ENCODE data around the gene PPM1E. TPM values are rescaled to one million over a fixed set of nuclear protein-coding genes. Genes with fewer than 3 reads are reported as not detected.

PPM1E gene
- total RNA-seq, 2 donors from 2014 or later: 0.05 to 0.32 TPM

DNA sequence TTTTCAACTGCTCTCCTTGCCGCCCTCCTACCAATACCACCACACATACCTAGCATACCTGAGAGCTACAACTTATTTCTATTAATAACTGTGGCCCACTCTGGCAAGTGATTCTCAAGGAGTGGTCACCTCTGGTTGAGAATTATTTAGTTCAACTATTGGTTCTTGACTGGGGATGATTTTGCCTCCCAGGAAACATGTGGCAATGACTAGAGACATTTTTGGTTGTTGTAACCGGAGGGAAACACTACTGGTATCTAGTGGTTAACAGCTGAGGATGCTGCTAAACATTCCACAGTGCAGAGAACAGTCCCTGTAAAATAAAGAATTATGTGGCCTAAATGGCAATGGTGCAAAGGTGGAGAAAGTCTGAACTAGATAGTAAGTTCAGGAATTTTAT lies 254.4 kb downstream of the PPM1E start:
- H3K27me3 ChIP-seq: no peaks in the 10 kb centered on the region
- TF ChIP-seq, protein P1, sequence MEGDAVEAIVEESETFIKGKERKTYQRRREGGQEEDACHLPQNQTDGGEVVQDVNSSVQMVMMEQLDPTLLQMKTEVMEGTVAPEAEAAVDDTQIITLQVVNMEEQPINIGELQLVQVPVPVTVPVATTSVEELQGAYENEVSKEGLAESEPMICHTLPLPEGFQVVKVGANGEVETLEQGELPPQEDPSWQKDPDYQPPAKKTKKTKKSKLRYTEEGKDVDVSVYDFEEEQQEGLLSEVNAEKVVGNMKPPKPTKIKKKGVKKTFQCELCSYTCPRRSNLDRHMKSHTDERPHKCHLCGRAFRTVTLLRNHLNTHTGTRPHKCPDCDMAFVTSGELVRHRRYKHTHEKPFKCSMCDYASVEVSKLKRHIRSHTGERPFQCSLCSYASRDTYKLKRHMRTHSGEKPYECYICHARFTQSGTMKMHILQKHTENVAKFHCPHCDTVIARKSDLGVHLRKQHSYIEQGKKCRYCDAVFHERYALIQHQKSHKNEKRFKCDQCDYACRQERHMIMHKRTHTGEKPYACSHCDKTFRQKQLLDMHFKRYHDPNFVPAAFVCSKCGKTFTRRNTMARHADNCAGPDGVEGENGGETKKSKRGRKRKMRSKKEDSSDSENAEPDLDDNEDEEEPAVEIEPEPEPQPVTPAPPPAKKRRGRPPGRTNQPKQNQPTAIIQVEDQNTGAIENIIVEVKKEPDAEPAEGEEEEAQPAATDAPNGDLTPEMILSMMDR (IDR thresholded peaks at IDR 0.05): no peak
- intact Hi-C loops (cut with DNase I): no loop called here
- H3K4me3 ChIP-seq: no peak overlapping the region
- no peaks in the 10 kb centered on the region for H3K4me1 ChIP-seq
- no peak overlapping the region for H3K27ac ChIP-seq
- H3K36me3 ChIP-seq: no peaks in the 10 kb centered on the region
- no peaks in the 10 kb centered on the region for H3K9me3 ChIP-seq
- H3K9ac ChIP-seq (ENCODE audit: low read depth in 2 of 2, low read length in 2 of 2): no peak overlapping the region
- DNase-seq: no peak

- no peaks in the 10 kb centered on the region for H3K27me3 ChIP-seq
- H3K36me3 ChIP-seq: no peaks in the 10 kb centered on the region
- no peak for DNase-seq
- H3K9ac ChIP-seq (ENCODE audit: low read depth in 2 of 2, low read length in 2 of 2): no peak overlapping the region
- intact Hi-C loops (cut with DNase I): no loop called here
- H3K4me3 ChIP-seq: no peak overlapping the region
- TF ChIP-seq, protein P1 (IDR thresholded peaks at IDR 0.05): no peak
- H3K4me1 ChIP-seq: no peaks in the 10 kb centered on the region
- no peak overlapping the region for H3K27ac ChIP-seq
- no peaks in the 10 kb centered on the region for H3K9me3 ChIP-seq
Measured at GRCh38 chr17:59011975-59012374, 256.3 kb downstream of the PPM1E start.

DNA sequence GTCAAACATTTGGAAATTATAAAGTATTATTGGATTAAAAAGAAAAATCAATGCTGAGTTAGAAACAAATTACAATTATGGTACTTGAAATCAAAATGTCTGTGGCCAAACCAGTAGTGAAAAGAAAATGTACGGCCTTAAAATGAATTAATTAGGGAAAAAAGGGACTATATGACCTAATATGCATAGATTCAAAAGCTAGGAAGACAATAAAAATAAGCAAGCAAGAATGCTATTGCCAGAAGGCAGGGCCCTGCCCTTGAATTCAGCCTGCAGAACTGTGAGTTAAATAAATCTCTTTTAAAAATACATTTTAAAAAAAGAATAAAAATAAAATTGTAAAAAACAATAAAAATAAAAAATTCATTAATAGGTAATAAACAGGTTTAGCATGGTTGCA lies 262.4 kb downstream of the PPM1E start:
- H3K36me3 ChIP-seq: no peaks in the 10 kb centered on the region
- intact Hi-C loops (cut with DNase I): no loop called here
- DNase-seq: no peak

GRCh38 chr17:59024916-59025315 lies 269.3 kb downstream of the PPM1E start:
- intact Hi-C loops (cut with DNase I): no loop called here
- no peak overlapping the region for H3K9ac ChIP-seq (ENCODE audit: low read depth in 2 of 2, low read length in 2 of 2)
- DNase-seq: no peak
- H3K36me3 ChIP-seq: no peaks in the 10 kb centered on the region
- H3K4me3 ChIP-seq: no peak overlapping the region
- H3K27me3 ChIP-seq: no peaks in the 10 kb centered on the region
- TF ChIP-seq, protein P1 (IDR thresholded peaks at IDR 0.05): no peak
- no peaks in the 10 kb centered on the region for H3K9me3 ChIP-seq
- no peaks in the 10 kb centered on the region for H3K4me1 ChIP-seq
- H3K27ac ChIP-seq: no peak overlapping the region

More for the DNA sequence above, 262.4 kb downstream of the PPM1E start:
- Histone ChIP-seq H3K9ac (ENCODE audit: low read depth in 2 of 2, low read length in 2 of 2) (no peak overlapping the region), H3K4me1 (no peaks in the 10 kb centered on the region), H3K27ac (no peak overlapping the region), H3K4me3 (no peak overlapping the region), H3K9me3 (no peaks in the 10 kb centered on the region), H3K27me3 (no peaks in the 10 kb centered on the region)
- TF ChIP-seq, protein P1 (IDR thresholded peaks at IDR 0.05): no peak

GRCh38 chr17:59026176-59026939 lies 270.7 kb downstream of the PPM1E start:
- no peaks in the 10 kb centered on the region for H3K36me3 ChIP-seq
- H3K4me3 ChIP-seq: no peak overlapping the region
- intact Hi-C loops (cut with DNase I): no loop called here
- no peak overlapping the region for H3K9ac ChIP-seq (ENCODE audit: low read depth in 2 of 2, low read length in 2 of 2)
- TF ChIP-seq, protein P1 (IDR thresholded peaks at IDR 0.05): no peak
- no peaks in the 10 kb centered on the region for H3K4me1 ChIP-seq
- no peaks in the 10 kb centered on the region for H3K9me3 ChIP-seq
- DNase-seq: no peak
- no peak overlapping the region for H3K27ac ChIP-seq
- H3K27me3 ChIP-seq: no peaks in the 10 kb centered on the region

Measured in colonic mucosa (tissue), 4 donors.